IMR-90 (cell line): ENCODE measurements around the gene CDC42EP5.

ENCODE experiments used
- FOS ChIP-seq: fragments of 150-350 bp; IDR thresholded peaks from 2 replicates; pipeline ENCODE4 v1.6.1; 2016; ENCODE audit warnings: low read depth, low read length
- MAZ ChIP-seq: IDR thresholded peaks from 2 replicates; pipeline ENCODE4 v1.6.1; 2012; ENCODE audit warnings: low read depth, mild to moderate bottlenecking, low read length, improper control_type of control experiment, moderate library complexity, borderline replicate concordance
- POLR2A ChIP-seq: IDR thresholded peaks from 2 replicates; pipeline ENCODE4 v1.6.1; 2012; ENCODE audit warnings: mild to moderate bottlenecking, low read depth, low read length
- RAD21 ChIP-seq: IDR thresholded peaks from 2 replicates; pipeline ENCODE4 v1.6.1; 2012; ENCODE audit warnings: low read length, improper control_type of control experiment
- RCOR1 ChIP-seq: IDR thresholded peaks from 2 replicates; pipeline ENCODE4 v1.6.1; 2012; ENCODE audit warnings: mild to moderate bottlenecking, low read length, improper control_type of control experiment; ENCODE audit not compliant: insufficient replicate concordance
- RFX5 ChIP-seq: IDR thresholded peaks from 2 replicates; pipeline ENCODE4 v1.8.0; 2012; ENCODE audit warnings: low read depth, mild to moderate bottlenecking, low read length, moderate library complexity
- TF ChIP-seq, protein P1 (sequence below): conservative IDR thresholded peaks from 2 replicates; pipeline ENCODE4 v1.5.1; 2012; ENCODE audit warnings: mild to moderate bottlenecking, low read depth, low read length, improper control_type of control experiment
- TF ChIP-seq, protein P2 (sequence below): fragments of 150-350 bp; IDR thresholded peaks from 2 replicates; pipeline ENCODE4 v1.6.1; 2016; ENCODE audit warnings: low read depth, mild to moderate bottlenecking, low read length, moderate library complexity, borderline replicate concordance

DNA sequence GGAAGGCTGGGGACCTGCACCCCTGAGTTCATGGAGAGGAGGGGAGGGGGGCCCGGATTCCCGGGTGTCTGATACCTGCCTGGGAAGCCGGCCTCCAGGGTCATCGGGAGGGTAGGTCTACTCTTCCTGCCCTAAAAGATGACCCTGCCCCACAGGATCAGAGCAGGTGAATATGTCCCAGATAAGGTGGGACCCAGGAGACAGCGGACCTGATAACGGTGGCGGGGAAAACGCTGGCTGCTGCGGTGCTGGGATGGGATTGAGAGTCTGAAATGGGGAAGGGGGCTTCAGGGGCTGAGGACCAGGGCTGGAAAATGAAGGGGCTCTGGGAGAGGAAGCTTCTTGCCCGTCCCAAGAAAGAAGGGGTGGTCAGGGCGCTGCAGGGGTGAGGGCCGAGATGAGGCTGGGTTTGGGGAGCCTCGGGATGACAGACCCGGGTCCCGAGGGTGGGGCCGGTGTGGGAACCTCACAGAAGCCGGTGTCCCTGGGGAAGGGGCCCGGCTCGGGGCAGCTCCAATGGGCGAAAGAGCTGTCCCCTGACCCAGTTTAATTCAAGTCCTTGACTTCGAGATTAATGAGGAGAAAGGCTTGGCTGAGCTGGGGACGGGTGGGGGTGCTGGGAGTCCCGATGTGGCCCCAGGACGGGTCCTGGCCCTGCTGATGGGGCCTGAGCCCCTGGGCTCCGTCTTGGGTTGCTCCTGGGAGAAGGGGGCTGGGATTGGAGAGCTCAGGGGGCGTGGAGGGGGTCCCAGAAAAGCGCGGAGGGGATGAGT lies 57.0 kb downstream of the CDC42EP5 start:
- TF ChIP-seq, protein P1, sequence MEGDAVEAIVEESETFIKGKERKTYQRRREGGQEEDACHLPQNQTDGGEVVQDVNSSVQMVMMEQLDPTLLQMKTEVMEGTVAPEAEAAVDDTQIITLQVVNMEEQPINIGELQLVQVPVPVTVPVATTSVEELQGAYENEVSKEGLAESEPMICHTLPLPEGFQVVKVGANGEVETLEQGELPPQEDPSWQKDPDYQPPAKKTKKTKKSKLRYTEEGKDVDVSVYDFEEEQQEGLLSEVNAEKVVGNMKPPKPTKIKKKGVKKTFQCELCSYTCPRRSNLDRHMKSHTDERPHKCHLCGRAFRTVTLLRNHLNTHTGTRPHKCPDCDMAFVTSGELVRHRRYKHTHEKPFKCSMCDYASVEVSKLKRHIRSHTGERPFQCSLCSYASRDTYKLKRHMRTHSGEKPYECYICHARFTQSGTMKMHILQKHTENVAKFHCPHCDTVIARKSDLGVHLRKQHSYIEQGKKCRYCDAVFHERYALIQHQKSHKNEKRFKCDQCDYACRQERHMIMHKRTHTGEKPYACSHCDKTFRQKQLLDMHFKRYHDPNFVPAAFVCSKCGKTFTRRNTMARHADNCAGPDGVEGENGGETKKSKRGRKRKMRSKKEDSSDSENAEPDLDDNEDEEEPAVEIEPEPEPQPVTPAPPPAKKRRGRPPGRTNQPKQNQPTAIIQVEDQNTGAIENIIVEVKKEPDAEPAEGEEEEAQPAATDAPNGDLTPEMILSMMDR, result no peak
- TF ChIP-seq RAD21 (no peak), FOS (no peak), POLR2A (no peak), RFX5 (no peak), MAZ (no peak), RCOR1 (no peak)
- TF ChIP-seq, protein P2, sequence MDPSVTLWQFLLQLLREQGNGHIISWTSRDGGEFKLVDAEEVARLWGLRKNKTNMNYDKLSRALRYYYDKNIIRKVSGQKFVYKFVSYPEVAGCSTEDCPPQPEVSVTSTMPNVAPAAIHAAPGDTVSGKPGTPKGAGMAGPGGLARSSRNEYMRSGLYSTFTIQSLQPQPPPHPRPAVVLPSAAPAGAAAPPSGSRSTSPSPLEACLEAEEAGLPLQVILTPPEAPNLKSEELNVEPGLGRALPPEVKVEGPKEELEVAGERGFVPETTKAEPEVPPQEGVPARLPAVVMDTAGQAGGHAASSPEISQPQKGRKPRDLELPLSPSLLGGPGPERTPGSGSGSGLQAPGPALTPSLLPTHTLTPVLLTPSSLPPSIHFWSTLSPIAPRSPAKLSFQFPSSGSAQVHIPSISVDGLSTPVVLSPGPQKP, result no peak
